Liver (tissue), 9 donors: ENCODE data around the gene LHX3. TPM values are rescaled to one million over a fixed set of nuclear protein-coding genes. Genes with fewer than 3 reads are reported as not detected.

Experiments
- DNase-seq: peaks from one replicate; pipeline ENCODE4 v3.0.0-alpha.2; 2017; ENCODE audit warnings: low spot score
- H3K27ac ChIP-seq, 2 donors: one replicate each; pipeline ENCODE4 v1.7.0; 2013; ENCODE audit warnings: inconsistent platforms in 2 of 2, low read length in 2 of 2, control low read depth in 1 of 2, low read depth in 1 of 2, mild to moderate bottlenecking in 1 of 2
- H3K27me3 ChIP-seq, 4 donors: one replicate each; pipeline versions ENCODE4 v1.6.1 to v1.7.0; 2013; ENCODE audit warnings: low read length in 3 of 4, inconsistent platforms in 1 of 4, mild to moderate bottlenecking in 1 of 4, moderate library complexity in 1 of 4; ENCODE audit not compliant: control insufficient read depth in 4 of 4, insufficient read depth in 4 of 4
- H3K36me3 ChIP-seq, 4 donors: one replicate each; pipeline versions ENCODE4 v1.6.1 to v1.7.0; 2013; ENCODE audit warnings: low read length in 3 of 4, mild to moderate bottlenecking in 3 of 4, low read depth in 1 of 4, moderate library complexity in 1 of 4; ENCODE audit not compliant: control insufficient read depth in 4 of 4, insufficient read depth in 3 of 4
- H3K4me1 ChIP-seq, 4 donors: one replicate each; pipeline versions ENCODE4 v1.6.1 to v1.7.0; 2013; ENCODE audit warnings: low read length in 3 of 4, mild to moderate bottlenecking in 3 of 4, moderate library complexity in 1 of 4; ENCODE audit not compliant: control insufficient read depth in 4 of 4, insufficient read depth in 4 of 4
- H3K4me3 ChIP-seq, 3 donors: one replicate each; pipeline versions ENCODE4 v1.6.1 to v1.7.0; 2013; ENCODE audit warnings: low read length in 3 of 3, control low read depth in 1 of 3, low read depth in 1 of 3, mild to moderate bottlenecking in 1 of 3
- H3K9ac ChIP-seq, 2 donors: one replicate each; pipeline ENCODE4 v1.7.0; 2013; ENCODE audit warnings: low read length in 2 of 2, mild to moderate bottlenecking in 2 of 2, moderate library complexity in 2 of 2, control low read depth in 1 of 2, low read depth in 1 of 2
- H3K9me3 ChIP-seq, 4 donors: one replicate each; pipeline versions ENCODE4 v1.6.1 to v1.7.0; 2013; ENCODE audit warnings: low read length in 3 of 4; ENCODE audit not compliant: control insufficient read depth in 4 of 4
- ATF3 ChIP-seq: IDR thresholded peaks from 2 replicates; pipeline ENCODE4 v1.6.1; 2016; ENCODE audit warnings: antibody characterized with exemption
- CTCF ChIP-seq: fragments of 150-350 bp; IDR thresholded peaks from 2 replicates; pipeline ENCODE4 v1.5.1; 2017; ENCODE audit warnings: improper control_type of control experiment, low read depth, low read length; ENCODE audit not compliant: missing input control
- EGR1 ChIP-seq, 2 donors: IDR thresholded peaks; 2 replicates each; pipeline ENCODE4 v1.6.1; 2016 to 2018; ENCODE audit warnings: antibody characterized with exemption in 2 of 2, low read depth in 2 of 2
- FOXA1 ChIP-seq: IDR thresholded peaks from 2 replicates; pipeline ENCODE4 v1.6.1; 2016; ENCODE audit warnings: antibody characterized with exemption
- FOXA2 ChIP-seq: IDR thresholded peaks from 2 replicates; pipeline ENCODE4 v1.6.1; 2016; ENCODE audit warnings: antibody characterized with exemption
- GABPA ChIP-seq, 2 donors: IDR thresholded peaks in 1 of 2; conservative IDR thresholded peaks in 1 of 2; 2 replicates each; pipeline ENCODE4 v1.6.1; 2016; ENCODE audit warnings: antibody characterized with exemption in 2 of 2, mild to moderate bottlenecking in 1 of 2, moderate library complexity in 1 of 2
- HNF4A ChIP-seq, 2 donors: conservative IDR thresholded peaks; 2 replicates each; pipeline ENCODE4 v1.6.1; 2016; ENCODE audit warnings: antibody characterized with exemption in 2 of 2, mild to moderate bottlenecking in 2 of 2
- HNF4G ChIP-seq: IDR thresholded peaks from 2 replicates; pipeline ENCODE4 v1.6.1; 2016; ENCODE audit warnings: antibody characterized with exemption
- MAX ChIP-seq: IDR thresholded peaks from 2 replicates; pipeline ENCODE4 v1.6.1; 2016; ENCODE audit warnings: antibody characterized with exemption
- NR2F2 ChIP-seq: IDR thresholded peaks from 2 replicates; pipeline ENCODE4 v1.6.1; 2016; ENCODE audit warnings: antibody characterized with exemption
- RAD21 ChIP-seq, 2 donors: IDR thresholded peaks; 2 replicates each; pipeline ENCODE4 v1.6.1; 2016; ENCODE audit warnings: antibody characterized with exemption in 2 of 2, mild to moderate bottlenecking in 2 of 2
- SP1 ChIP-seq: IDR thresholded peaks from 2 replicates; pipeline ENCODE4 v1.6.1; 2018; ENCODE audit warnings: antibody characterized with exemption, mild to moderate bottlenecking
- TAF1 ChIP-seq: conservative IDR thresholded peaks from 2 replicates; pipeline ENCODE4 v1.6.1; 2016; ENCODE audit warnings: antibody characterized with exemption, mild to moderate bottlenecking
- ZBTB33 ChIP-seq: IDR thresholded peaks from 2 replicates; pipeline ENCODE4 v1.6.1; 2016; ENCODE audit warnings: antibody characterized with exemption
- WGBS: extraction: QIAGEN DNeasy Blood & Tissue Kit; methylation state at CpG from one replicate; pipeline ENCODE4 v1.1.7; 2013; 5-methylcytosine and 5-hydroxymethylcytosine counted together
- polyA plus RNA-seq, 2 donors: library from polyadenylated mRNA; stranded (reverse) in 1 of 2; unstranded in 1 of 2; fragments of 200-250 nt in 1 of 2; fragments of >200 nt in 1 of 2; fragmentation: Nextera tagmentation in 1 of 2; extraction: Ambion mirVana in 1 of 2; gene quantifications; one replicate each; pipeline versions ENCODE4 v1.2.1 to v1.2.3, GENCODE V29; 2013 to 2015
- total RNA-seq, 2 donors: library from RNA; depleted of rRNA; stranded (reverse); fragments of >200 nt; gene quantifications; one replicate each; pipeline ENCODE4 v1.2.3, GENCODE V29; 2014
- donor health status: healthy.
- donor health status: healthy.
- donor health status: healthy.
- donor health status: healthy.
- donor health status: healthy.

Gene LHX3
- total and polyA plus RNA-seq, 4 donors = not detected

- H3K9me3 ChIP-seq = no peaks in the 10 kb centered on the region
- H3K27ac ChIP-seq = no peak overlapping the region
- H3K4me1 ChIP-seq = peaks cover 3 to 11% (median 9%) of the 10 kb centered on the region in 4 donors
- no peak for DNase-seq
- no peak for TF ChIP-seq CTCF
- no peak for TF ChIP-seq RAD21 (IDR thresholded peaks at IDR 0.05)
- TF ChIP-seq EGR1 (IDR thresholded peaks at IDR 0.05; ENCODE audit: low read depth in 2 of 2) = no peak
- TF ChIP-seq HNF4A (conservative IDR thresholded peaks at IDR 0.05) = no peak
- no peak for TF ChIP-seq ATF3
- no peaks in the 10 kb centered on the region for H3K36me3 ChIP-seq
- no peak overlapping the region for H3K9ac ChIP-seq
- H3K27me3 ChIP-seq = no peaks in the 10 kb centered on the region
- no peak overlapping the region for H3K4me3 ChIP-seq
- WGBS = 84% methylated on average over 30 of the region's 30 CpGs
These were observed 44.3 kb upstream of the LHX3 start for GRCh38 chr9:136248951-136249876.

GRCh38 chr9:136247947-136248637, 43.2 kb upstream of the LHX3 start:
- H3K4me1 ChIP-seq = peaks cover 3 to 16% (median 10%) of the 10 kb centered on the region in 4 donors
- no peaks in the 10 kb centered on the region for H3K27me3 ChIP-seq
- H3K9ac ChIP-seq = no peak overlapping the region
- WGBS = 92% methylated on average over 24 of the region's 24 CpGs
- H3K27ac ChIP-seq = no peak overlapping the region
- no peaks in the 10 kb centered on the region for H3K9me3 ChIP-seq
- TF ChIP-seq FOXA2 (no peak), FOXA1 (no peak), HNF4A (conservative IDR thresholded peaks at IDR 0.05) (no peak), NR2F2 (no peak), GABPA (IDR thresholded peaks at IDR 0.05 in 1 of 2, conservative IDR thresholded peaks at IDR 0.05 in 1 of 2) (no peak), TAF1 (no peak), HNF4G (no peak), MAX (no peak), ZBTB33 (no peak), ATF3 (no peak), SP1 (no peak)
- no peak overlapping the region for H3K4me3 ChIP-seq
- no peak for DNase-seq
- H3K36me3 ChIP-seq = no peaks in the 10 kb centered on the region
